ENCODE results near the gene MEG3. TPM values are rescaled to one million over a fixed set of nuclear protein-coding genes. Genes with fewer than 3 reads are reported as not detected.

The MEG3 gene
- total and polyA plus RNA-seq, 2 of the 4 experiments (the other 2 are of a cell fraction) = 31.5 to 556 TPM

DNA sequence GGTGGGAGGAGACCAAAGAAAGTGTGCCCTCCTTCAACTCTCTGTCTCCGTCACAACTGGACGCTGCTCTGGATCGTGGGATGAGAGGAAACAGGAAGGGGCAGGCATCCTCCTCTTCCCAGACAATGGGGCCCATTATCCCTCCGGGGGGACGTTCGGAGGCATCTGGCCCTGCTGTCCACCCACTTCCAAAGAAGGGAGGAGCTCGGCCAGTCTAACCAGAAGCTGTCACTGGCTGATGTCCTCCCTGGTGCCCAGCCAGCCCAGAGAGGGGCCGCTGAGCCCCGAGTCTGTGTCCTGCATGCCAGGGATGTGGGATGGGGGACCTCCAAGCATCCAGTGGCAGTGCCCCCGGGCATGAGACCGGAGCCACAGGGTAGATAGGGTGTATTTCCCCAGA lies 39.8 kb upstream of the MEG3 start:
- H3K9me1 ChIP-seq (ENCODE audit: insufficient read depth, low read length) = no peaks in the 10 kb centered on the region
- no peaks in the 10 kb centered on the region for H4K20me1 ChIP-seq (ENCODE audit: insufficient read depth, low read length)
- no peak overlapping the region for H3K4me3 ChIP-seq (ENCODE audit: insufficient read depth, low read depth, low read length)
- no peaks in the 10 kb centered on the region for H3K4me1 ChIP-seq (ENCODE audit: control insufficient read depth, insufficient read depth, low read length)
- no peak overlapping the region for H3K4ac ChIP-seq (ENCODE audit: low read depth, low read length)
- intact Hi-C loops (cut with micrococcal nuclease) (no loop called here), in situ Hi-C loops (cut with MboI; ENCODE audit: low sequenced_read_pairs) (no loop called here), dilution Hi-C loops (cut with HindIII; ENCODE audit: low sequenced_read_pairs, unreplicated experiment) (no loop called here)
- ChIA-PET CTCF (no interaction called here), POLR2A (ENCODE audit: unreplicated experiment) (no interaction called here)
- no peak overlapping the region for H3K27ac ChIP-seq (ENCODE audit: insufficient read depth, low read length)
- BruUV-seq (replicated peaks) = no TSS peak
- H3K56ac ChIP-seq (ENCODE audit: extremely low read depth, insufficient read depth, low read length) = no peak overlapping the region
- no peak overlapping the region for H2BK5ac ChIP-seq (ENCODE audit: low read depth, low read length, poor library complexity, severe bottlenecking)
- H3K27me3 ChIP-seq (ENCODE audit: control insufficient read depth, insufficient read depth, low read length) = peaks cover 46% of the 10 kb centered on the region
- no peak for DNase-seq
- no peak for ATAC-seq (ENCODE audit: low read depth)
- no peak overlapping the region for H2AFZ ChIP-seq (replicated peaks; ENCODE audit: low read length, poor library complexity)
- H2BK20ac ChIP-seq (ENCODE audit: low read depth, low read length) = no peak overlapping the region
- H4K8ac ChIP-seq (ENCODE audit: low read depth in 2 of 2, low read length in 2 of 2) = no peak overlapping the region
- no peak overlapping the region for H4K5ac ChIP-seq (ENCODE audit: low read depth, low read length)
- no peak for TF ChIP-seq RCOR1 (IDR thresholded peaks at IDR 0.05; ENCODE audit: insufficient replicate concordance, low read length)
- H3K4me2 ChIP-seq (ENCODE audit: low read depth, low read length) = no peak overlapping the region
- no peak overlapping the region for H2AK9ac ChIP-seq (replicated peaks; ENCODE audit: low read depth, low read length, poor library complexity)
- no peaks in the 10 kb centered on the region for H3K79me1 ChIP-seq (ENCODE audit: low read depth in 1 of 2, low read length in 2 of 2)
- H3K36me3 ChIP-seq (ENCODE audit: control insufficient read depth, insufficient read depth, low read length) = no peaks in the 10 kb centered on the region
- no peak overlapping the region for H2BK15ac ChIP-seq (ENCODE audit: low read depth, low read length)
- no peak overlapping the region for H3K14ac ChIP-seq (replicated peaks; ENCODE audit: low read depth, low read length)
- no peak overlapping the region for H3K23ac ChIP-seq (ENCODE audit: low read depth, low read length)
- no peak overlapping the region for H2BK120ac ChIP-seq (ENCODE audit: low read depth, low read length)
- WGBS, 2 experiments (ENCODE audit: extremely low coverage in 2 of 2, insufficient read length in 1 of 2) = no CpG with 5 or more reads among the region's 11 CpGs
- no peaks in the 10 kb centered on the region for H3K9me3 ChIP-seq (ENCODE audit: control insufficient read depth, insufficient read depth, low read length)
- no peak overlapping the region for H2AK5ac ChIP-seq (ENCODE audit: low read depth, low read length)
- H4K91ac ChIP-seq (ENCODE audit: insufficient read depth, low read depth, low read length) = no peak overlapping the region
- H3K9ac ChIP-seq (ENCODE audit: low read depth, low read length) = no peak overlapping the region
- H3K18ac ChIP-seq (ENCODE audit: low read depth, low read length) = no peak overlapping the region
